Trophoblast cell (in vitro differentiated cells and primary cell): Measurements from ENCODE around the gene ACCSL.

Experiments used
- DNase-seq, 2 donors: peaks; one replicate each; pipeline ENCODE4 v3.0.0-alpha.2; 2016
- H2AFZ ChIP-seq: 2 replicates; pipeline ENCODE4 v1.6.1; 2013; ENCODE audit warnings: low read length, moderate library complexity, mild to moderate bottlenecking; ENCODE audit not compliant: insufficient read depth, poor library complexity
- H2AK5ac ChIP-seq: 2 replicates; pipeline ENCODE4 v1.6.1; 2013; ENCODE audit warnings: mild to moderate bottlenecking, low read length
- H2BK120ac ChIP-seq: 2 replicates; pipeline ENCODE4 v1.6.1; 2013; ENCODE audit warnings: low read length, mild to moderate bottlenecking, moderate library complexity; ENCODE audit not compliant: insufficient read depth, poor library complexity
- H2BK12ac ChIP-seq: 2 replicates; pipeline ENCODE4 v1.6.1; 2013; ENCODE audit warnings: mild to moderate bottlenecking, low read length, moderate library complexity
- H2BK5ac ChIP-seq: 2 replicates; pipeline ENCODE4 v1.6.1; 2013; ENCODE audit warnings: low read length, low read depth, moderate library complexity, mild to moderate bottlenecking; ENCODE audit not compliant: poor library complexity
- H3K14ac ChIP-seq: 2 replicates; pipeline ENCODE4 v1.6.1; 2013; ENCODE audit warnings: mild to moderate bottlenecking, low read length
- H3K18ac ChIP-seq: 2 replicates; pipeline ENCODE4 v1.6.1; 2013; ENCODE audit warnings: mild to moderate bottlenecking, low read length
- H3K23ac ChIP-seq: 2 replicates; pipeline ENCODE4 v1.6.1; 2013; ENCODE audit warnings: low read length
- H3K27ac ChIP-seq: 2 replicates; pipeline ENCODE4 v1.5.1; 2013; ENCODE audit warnings: low read depth, mild to moderate bottlenecking, inconsistent platforms, low read length, moderate library complexity
- H3K27me3 ChIP-seq: 2 replicates; pipeline ENCODE4 v1.6.1; 2013; ENCODE audit warnings: inconsistent platforms, mild to moderate bottlenecking, low read length, moderate library complexity; ENCODE audit not compliant: insufficient read depth
- H3K36me3 ChIP-seq, 2 experiments: 1 replicate in 1 of 2; 2 replicates in 1 of 2; pipeline ENCODE4 v1.6.1; 2013; ENCODE audit warnings: low read length in 2 of 2, mild to moderate bottlenecking in 2 of 2, moderate library complexity in 1 of 2; ENCODE audit not compliant: insufficient read depth in 2 of 2, control insufficient read depth in 1 of 2
- H3K4ac ChIP-seq: 2 replicates; pipeline ENCODE4 v1.6.1; 2013; ENCODE audit warnings: low read depth, mild to moderate bottlenecking, low read length, moderate library complexity
- H3K4me1 ChIP-seq, 2 experiments: 1 replicate in 1 of 2; 2 replicates in 1 of 2; pipeline ENCODE4 v1.6.1; 2013; ENCODE audit warnings: low read length in 2 of 2, mild to moderate bottlenecking in 2 of 2, moderate library complexity in 1 of 2; ENCODE audit not compliant: insufficient read depth in 2 of 2, control insufficient read depth in 1 of 2
- H3K4me2 ChIP-seq: 2 replicates; pipeline ENCODE4 v1.6.1; 2013; ENCODE audit warnings: inconsistent platforms, mild to moderate bottlenecking, low read length, moderate library complexity
- H3K4me3 ChIP-seq: 2 replicates; pipeline ENCODE4 v1.5.1; 2013; ENCODE audit warnings: mild to moderate bottlenecking, low read depth, low read length, inconsistent platforms
- H3K79me1 ChIP-seq: one replicate; pipeline ENCODE4 v1.6.1; 2013; ENCODE audit warnings: low read length
- H3K79me2 ChIP-seq: 2 replicates; pipeline ENCODE4 v1.6.1; 2013; ENCODE audit warnings: low read length, mild to moderate bottlenecking; ENCODE audit not compliant: control insufficient read depth, insufficient read depth, poor library complexity
- H3K9ac ChIP-seq: 2 replicates; pipeline ENCODE4 v1.6.1; 2013; ENCODE audit warnings: mild to moderate bottlenecking, low read length
- H3K9me3 ChIP-seq: 2 replicates; pipeline ENCODE4 v1.6.1; 2013; ENCODE audit warnings: low read depth, mild to moderate bottlenecking, control low read depth, inconsistent platforms, low read length; ENCODE audit not compliant: insufficient read depth
- H4K12ac ChIP-seq: 2 replicates; pipeline ENCODE4 v1.6.1; 2013; ENCODE audit warnings: low read depth, mild to moderate bottlenecking, low read length, moderate library complexity
- H4K8ac ChIP-seq: 2 replicates; pipeline ENCODE4 v1.6.1; 2013; ENCODE audit warnings: low read depth, mild to moderate bottlenecking, low read length, moderate library complexity
- H4K91ac ChIP-seq: one replicate; pipeline ENCODE4 v1.6.1; 2013; ENCODE audit warnings: low read depth, mild to moderate bottlenecking, low read length, moderate library complexity
- WGBS: extraction: QIAGEN DNeasy Blood & Tissue Kit; methylation state at CpG from one replicate; pipeline ENCODE4 v1.1.7; 2013; ENCODE audit warnings: missing lambda C conversion rate; ENCODE audit not compliant: insufficient read length, insufficient coverage; ENCODE audit errors: extremely low coverage; 5-methylcytosine and 5-hydroxymethylcytosine counted together

Gene ACCSL

GRCh38 chr11:44046182-44046581 is 1.6 kb upstream of the ACCSL start:
- H3K14ac ChIP-seq = no peak overlapping the region
- H3K4me3 ChIP-seq = no peak overlapping the region
- no peaks in the 10 kb centered on the region for H3K36me3 ChIP-seq
- no peak overlapping the region for H2AFZ ChIP-seq
- no peaks in the 10 kb centered on the region for H3K4me1 ChIP-seq
- H3K4me2 ChIP-seq = no peak overlapping the region
- H3K9ac ChIP-seq = no peak overlapping the region
- H2AK5ac ChIP-seq = no peak overlapping the region
- no peak overlapping the region for H3K4ac ChIP-seq
- H3K9me3 ChIP-seq = no peaks in the 10 kb centered on the region
- no peaks in the 10 kb centered on the region for H3K79me2 ChIP-seq
- no peak overlapping the region for H4K8ac ChIP-seq
- WGBS = no CpG with 5 or more reads among the region's 2 CpGs
- no peak overlapping the region for H2BK12ac ChIP-seq
- no peak for DNase-seq
- H2BK120ac ChIP-seq = no peak overlapping the region
- H3K79me1 ChIP-seq = no peaks in the 10 kb centered on the region
- no peak overlapping the region for H3K27ac ChIP-seq
- H2BK5ac ChIP-seq = no peak overlapping the region
- H4K12ac ChIP-seq = no peak overlapping the region
- H4K91ac ChIP-seq = no peak overlapping the region
- H3K18ac ChIP-seq = no peak overlapping the region
- no peaks in the 10 kb centered on the region for H3K27me3 ChIP-seq
- no peak overlapping the region for H3K23ac ChIP-seq

GRCh38 chr11:44047298-44047697 is 483 bp upstream of the ACCSL start:
- Histone ChIP-seq H4K91ac (no peak overlapping the region), H3K23ac (no peak overlapping the region)

GRCh38 chr11:44049832-44050231 is 2.1 kb downstream of the ACCSL start:
- H4K91ac ChIP-seq = no peak overlapping the region
- no peak overlapping the region for H3K18ac ChIP-seq
- H3K36me3 ChIP-seq = no peaks in the 10 kb centered on the region
- H3K4me1 ChIP-seq = no peaks in the 10 kb centered on the region
- no peaks in the 10 kb centered on the region for H3K79me1 ChIP-seq
- no peak overlapping the region for H2BK12ac ChIP-seq
- H3K79me2 ChIP-seq = no peaks in the 10 kb centered on the region
- no peak overlapping the region for H4K8ac ChIP-seq
- H3K9ac ChIP-seq = no peak overlapping the region
- no peak overlapping the region for H2AFZ ChIP-seq
- no peak overlapping the region for H3K14ac ChIP-seq
- H3K4ac ChIP-seq = no peak overlapping the region
- no peak overlapping the region for H2BK120ac ChIP-seq
- no peak overlapping the region for H3K4me2 ChIP-seq
- no peak overlapping the region for H2BK5ac ChIP-seq
- no peaks in the 10 kb centered on the region for H3K27me3 ChIP-seq
- H4K12ac ChIP-seq = no peak overlapping the region
- no peaks in the 10 kb centered on the region for H3K9me3 ChIP-seq
- H3K27ac ChIP-seq = no peak overlapping the region
- H3K4me3 ChIP-seq = no peak overlapping the region
- no peak overlapping the region for H2AK5ac ChIP-seq
- no CpG with 5 or more reads among the region's 3 CpGs for WGBS
- no peak for DNase-seq
- H3K23ac ChIP-seq = no peak overlapping the region

More at GRCh38 chr11:44047298-44047697, 483 bp upstream of the ACCSL start:
- H2BK5ac ChIP-seq = no peak overlapping the region
- H3K27ac ChIP-seq = no peak overlapping the region
- DNase-seq = no peak
- no peak overlapping the region for H3K4ac ChIP-seq
- no peak overlapping the region for H2AK5ac ChIP-seq
- H3K27me3 ChIP-seq = no peaks in the 10 kb centered on the region
- no peak overlapping the region for H3K14ac ChIP-seq
- H3K4me1 ChIP-seq = no peaks in the 10 kb centered on the region
- H2BK120ac ChIP-seq = no peak overlapping the region
- whole genome bisulfite sequencing = no CpG with 5 or more reads among the region's 2 CpGs
- H3K79me2 ChIP-seq = no peaks in the 10 kb centered on the region
- H3K9ac ChIP-seq = no peak overlapping the region
- H4K8ac ChIP-seq = no peak overlapping the region
- no peak overlapping the region for H2BK12ac ChIP-seq
- no peak overlapping the region for H3K4me2 ChIP-seq
- H3K18ac ChIP-seq = no peak overlapping the region
- H3K79me1 ChIP-seq = no peaks in the 10 kb centered on the region
- H4K12ac ChIP-seq = no peak overlapping the region
- no peaks in the 10 kb centered on the region for H3K9me3 ChIP-seq
- H3K36me3 ChIP-seq = no peaks in the 10 kb centered on the region
- H2AFZ ChIP-seq = no peak overlapping the region
- H3K4me3 ChIP-seq = no peak overlapping the region

GRCh38 chr11:44051171-44051570 is 3.4 kb downstream of the ACCSL start:
- H4K8ac ChIP-seq = no peak overlapping the region
- H3K14ac ChIP-seq = no peak overlapping the region
- H2BK5ac ChIP-seq = no peak overlapping the region
- no peak overlapping the region for H4K91ac ChIP-seq
- H3K79me2 ChIP-seq = no peaks in the 10 kb centered on the region
- H3K27me3 ChIP-seq = no peaks in the 10 kb centered on the region
- H3K23ac ChIP-seq = no peak overlapping the region
- no peaks in the 10 kb centered on the region for H3K36me3 ChIP-seq
- H3K4me3 ChIP-seq = no peak overlapping the region
- no peak for DNase-seq
- no peaks in the 10 kb centered on the region for H3K9me3 ChIP-seq
- H3K18ac ChIP-seq = no peak overlapping the region
- no peak overlapping the region for H3K4me2 ChIP-seq
- H4K12ac ChIP-seq = no peak overlapping the region
- H2BK120ac ChIP-seq = no peak overlapping the region
- no peak overlapping the region for H2BK12ac ChIP-seq
- H3K27ac ChIP-seq = no peak overlapping the region
- H3K9ac ChIP-seq = no peak overlapping the region
- no peaks in the 10 kb centered on the region for H3K4me1 ChIP-seq
- no peak overlapping the region for H3K4ac ChIP-seq
- WGBS = no CpG with 5 or more reads among the region's 4 CpGs
- no peak overlapping the region for H2AK5ac ChIP-seq
- H3K79me1 ChIP-seq = no peaks in the 10 kb centered on the region
- no peak overlapping the region for H2AFZ ChIP-seq
